WTC11 (cell line): ENCODE data around the gene GRK7. TPM values are rescaled to one million over a fixed set of nuclear protein-coding genes. Genes with fewer than 3 reads are reported as not detected.

Source experiments
- ATAC-seq: fragments of 200-7000 bp; cut with Tn5 transposase; 2 replicates; pipeline ENCODE4 v1.10.0; 2021; ENCODE audit warnings: mild to moderate bottlenecking, moderate library complexity
- CTCF ChIA-PET: fragments of 300-600 bp; sonication (Branson Sonifier 250); formaldehyde crosslinking; loops from one replicate; lab custom pipeline; 2021; ENCODE audit warnings: antibody characterized with exemption; lab: Charles Lee
- POLR2A ChIA-PET: fragments of 350-600 bp; sonication (Branson Sonifier 250); formaldehyde crosslinking; loops from one replicate; lab custom pipeline; 2021; ENCODE audit warnings: antibody characterized with exemption; lab: Charles Lee
- DNase-seq: peaks from one replicate; pipeline ENCODE4 v3.0.0; 2021; ENCODE audit warnings: low spot score
- H3K27ac Mint-ChIP-seq: 2 replicates; pipeline ENCODE4 v1.8.0; 2021; ENCODE audit warnings: mixed read lengths
- H3K27me3 Mint-ChIP-seq: 2 replicates; pipeline ENCODE4 v1.8.0; 2021; ENCODE audit warnings: low read depth, mild to moderate bottlenecking, moderate library complexity, mixed read lengths
- H3K36me3 Mint-ChIP-seq: 2 replicates; pipeline ENCODE4 v1.8.0; 2021; ENCODE audit warnings: mixed read lengths
- H3K4me1 Mint-ChIP-seq: 2 replicates; pipeline ENCODE4 v1.8.0; 2022; ENCODE audit warnings: mixed read lengths
- H3K4me3 Mint-ChIP-seq: 2 replicates; pipeline ENCODE4 v1.8.0; 2021; ENCODE audit warnings: mild to moderate bottlenecking, moderate library complexity, mixed read lengths
- H3K9me3 Mint-ChIP-seq: 2 replicates; pipeline ENCODE4 v1.8.0; 2021; ENCODE audit warnings: mixed read lengths
- AR ChIP-seq: fragments of 250-450 bp; sonication (Bioruptor Pico); IDR thresholded peaks from 2 replicates; pipeline ENCODE4 v1.9.0; 2021; ENCODE audit warnings: mild to moderate bottlenecking
- ATF1 ChIP-seq: sonication (generic); formaldehyde crosslinking; IDR thresholded peaks from 2 replicates; pipeline ENCODE4 v1.8.1; 2023; ENCODE audit warnings: mild to moderate bottlenecking, moderate library complexity, missing genetic modification reagents
- CDX4 ChIP-seq: fragments of 250-450 bp; sonication (Bioruptor Pico); IDR thresholded peaks from 2 replicates; pipeline ENCODE4 v1.9.0; 2021; ENCODE audit warnings: moderate library complexity, mild to moderate bottlenecking, inconsistent platforms, borderline replicate concordance
- ELF4 ChIP-seq: sonication (generic); formaldehyde crosslinking; IDR thresholded peaks from 2 replicates; pipeline ENCODE4 v1.8.1; 2022; ENCODE audit warnings: low read depth, mild to moderate bottlenecking, moderate library complexity, missing genetic modification reagents
- FOXJ3 ChIP-seq: sonication (generic); formaldehyde crosslinking; IDR thresholded peaks from 2 replicates; pipeline ENCODE4 v1.9.0; 2021; ENCODE audit warnings: missing genetic modification reagents, mild to moderate bottlenecking, borderline replicate concordance
- FOXK1 ChIP-seq: sonication (generic); formaldehyde crosslinking; IDR thresholded peaks from 2 replicates; pipeline ENCODE4 v1.8.0; 2022; ENCODE audit warnings: mild to moderate bottlenecking, moderate library complexity, missing genetic modification reagents
- FOXP1 ChIP-seq: sonication (generic); formaldehyde crosslinking; IDR thresholded peaks from 2 replicates; pipeline ENCODE4 v1.8.0; 2022; ENCODE audit warnings: missing genetic modification reagents, mild to moderate bottlenecking, moderate library complexity, borderline replicate concordance
- GABPB1 ChIP-seq: sonication (generic); formaldehyde crosslinking; IDR thresholded peaks from 2 replicates; pipeline ENCODE4 v1.8.1; 2023; ENCODE audit warnings: mild to moderate bottlenecking, missing genetic modification reagents
- IRF2 ChIP-seq: sonication (generic); formaldehyde crosslinking; IDR thresholded peaks from 2 replicates; pipeline ENCODE4 v1.8.0; 2022; ENCODE audit warnings: low read depth, missing genetic modification reagents, borderline replicate concordance
- NR3C1 ChIP-seq: sonication (generic); formaldehyde crosslinking; conservative IDR thresholded peaks from 2 replicates; pipeline ENCODE4 v1.8.1; 2023; ENCODE audit warnings: low read depth, mild to moderate bottlenecking, missing genetic modification reagents
- PREB ChIP-seq: sonication (generic); formaldehyde crosslinking; IDR thresholded peaks from 2 replicates; pipeline ENCODE4 v1.8.1; 2022; ENCODE audit warnings: mild to moderate bottlenecking, missing genetic modification reagents, moderate library complexity, borderline replicate concordance
- RELA ChIP-seq: sonication (generic); formaldehyde crosslinking; IDR thresholded peaks from 2 replicates; pipeline ENCODE4 v1.8.1; 2022; ENCODE audit warnings: missing genetic modification reagents, mild to moderate bottlenecking, borderline replicate concordance
- SMAD4 ChIP-seq: sonication (generic); formaldehyde crosslinking; IDR thresholded peaks from 2 replicates; pipeline ENCODE4 v1.8.0; 2022; ENCODE audit warnings: mild to moderate bottlenecking, missing genetic modification reagents
- STAT6 ChIP-seq: sonication (generic); formaldehyde crosslinking; conservative IDR thresholded peaks from 2 replicates; pipeline ENCODE4 v1.8.1; 2023; ENCODE audit warnings: mild to moderate bottlenecking, low read depth, missing genetic modification reagents, moderate library complexity
- USF1 ChIP-seq: sonication (generic); formaldehyde crosslinking; IDR thresholded peaks from 2 replicates; pipeline ENCODE4 v1.8.0; 2022; ENCODE audit warnings: mild to moderate bottlenecking, missing genetic modification reagents
- total RNA-seq: library from RNA; stranded (reverse); gene quantifications from 3 replicates; pipeline ENCODE4 v1.2.3, GENCODE V29; 2021
- TF ChIP-seq, protein P1 (sequence below): sonication (generic); formaldehyde crosslinking; IDR thresholded peaks from 2 replicates; pipeline ENCODE4 v1.8.1; 2022; ENCODE audit warnings: low read depth, mild to moderate bottlenecking, moderate library complexity, missing genetic modification reagents, borderline replicate concordance
- TF ChIP-seq, protein P2 (sequence below): fragments of 250-450 bp; sonication (Bioruptor Pico); IDR thresholded peaks from 2 replicates; pipeline ENCODE4 v1.9.0; 2021; ENCODE audit warnings: mild to moderate bottlenecking, borderline replicate concordance
- TF ChIP-seq, protein P3 (sequence below): sonication (generic); formaldehyde crosslinking; IDR thresholded peaks from 2 replicates; pipeline ENCODE4 v1.8.1; 2022; ENCODE audit warnings: mild to moderate bottlenecking, moderate library complexity, missing genetic modification reagents

Gene GRK7
- total RNA-seq, 1 experiment from 2014 or later: not detected

DNA sequence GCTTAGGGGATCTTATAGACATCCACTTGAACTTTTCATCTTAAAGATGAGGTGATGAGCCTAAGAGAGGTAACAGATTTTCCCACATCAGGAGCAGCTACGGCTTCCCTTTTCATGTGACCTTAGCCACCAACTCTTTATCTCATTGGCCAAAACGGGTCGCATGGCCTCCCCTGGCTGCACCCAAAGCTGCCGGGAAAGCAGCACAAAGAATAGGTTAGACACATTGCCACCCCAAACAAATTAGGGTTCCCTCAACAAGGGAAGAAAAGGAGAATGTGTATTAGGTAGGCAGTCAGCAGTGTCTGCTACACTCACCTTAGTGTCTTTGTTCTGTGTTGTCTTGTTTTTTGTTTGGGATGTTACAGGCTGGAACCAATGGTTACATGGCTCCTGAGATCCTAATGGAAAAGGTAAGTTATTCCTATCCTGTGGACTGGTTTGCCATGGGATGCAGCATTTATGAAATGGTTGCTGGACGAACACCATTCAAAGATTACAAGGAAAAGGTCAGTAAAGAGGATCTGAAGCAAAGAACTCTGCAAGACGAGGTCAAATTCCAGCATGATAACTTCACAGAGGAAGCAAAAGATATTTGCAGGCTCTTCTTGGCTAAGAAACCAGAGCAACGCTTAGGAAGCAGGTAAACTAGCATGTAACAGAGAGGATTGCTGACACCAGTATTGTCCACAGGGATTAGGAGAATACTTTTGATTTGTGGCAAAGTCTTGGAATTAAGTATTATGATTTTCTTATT, 44.2 kb downstream of the GRK7 start (continued):
- TF ChIP-seq STAT6 (no peak), AR (CRISPR knock-in tag) (no peak), ELF4 (CRISPR knock-in tag) (no peak), GABPB1 (CRISPR knock-in tag) (no peak)

DNA sequence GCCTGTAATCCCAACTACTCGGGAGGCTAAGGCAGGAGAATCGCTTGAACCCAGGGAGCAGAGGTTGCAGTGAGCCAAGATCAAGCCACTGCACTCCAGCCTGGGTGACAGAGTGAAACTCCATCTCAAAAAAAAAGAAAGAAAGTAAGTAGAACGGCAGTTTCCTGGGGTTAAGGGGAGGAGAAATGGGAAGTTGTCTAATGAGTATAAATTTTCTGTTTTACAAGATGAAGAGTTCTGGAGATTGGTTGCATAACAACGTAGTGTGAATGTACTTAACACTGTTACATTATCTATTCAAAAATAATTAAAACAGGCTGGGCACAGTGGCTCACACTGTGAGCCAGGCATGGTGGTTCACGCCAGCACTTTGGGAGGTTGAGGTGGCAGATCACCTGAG, 45.4 kb downstream of the GRK7 start:
- Mint-ChIP-seq H3K9me3 (no peaks in the 10 kb centered on the region), H3K27me3 (no peaks in the 10 kb centered on the region)
- CTCF ChIA-PET: no interaction called here

More for the DNA sequence above, 45.4 kb downstream of the GRK7 start:
- H3K4me1 Mint-ChIP-seq: no peaks in the 10 kb centered on the region
- ATAC-seq (no peak), DNase-seq (no peak)
- no peak overlapping the region for H3K27ac Mint-ChIP-seq
- no peak overlapping the region for H3K4me3 Mint-ChIP-seq
- TF ChIP-seq, protein P1, sequence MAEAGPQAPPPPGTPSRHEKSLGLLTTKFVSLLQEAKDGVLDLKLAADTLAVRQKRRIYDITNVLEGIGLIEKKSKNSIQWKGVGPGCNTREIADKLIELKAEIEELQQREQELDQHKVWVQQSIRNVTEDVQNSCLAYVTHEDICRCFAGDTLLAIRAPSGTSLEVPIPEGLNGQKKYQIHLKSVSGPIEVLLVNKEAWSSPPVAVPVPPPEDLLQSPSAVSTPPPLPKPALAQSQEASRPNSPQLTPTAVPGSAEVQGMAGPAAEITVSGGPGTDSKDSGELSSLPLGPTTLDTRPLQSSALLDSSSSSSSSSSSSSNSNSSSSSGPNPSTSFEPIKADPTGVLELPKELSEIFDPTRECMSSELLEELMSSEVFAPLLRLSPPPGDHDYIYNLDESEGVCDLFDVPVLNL (CRISPR knock-in tag): no peak
- TF ChIP-seq SMAD4 (CRISPR knock-in tag): no peak
- no peak for TF ChIP-seq NR3C1 (CRISPR knock-in tag)
- TF ChIP-seq ATF1 (CRISPR knock-in tag): no peak
- no peak for TF ChIP-seq IRF2
- no peak for TF ChIP-seq CDX4 (CRISPR knock-in tag)
- no peak for TF ChIP-seq USF1 (CRISPR knock-in tag)
- no peak for TF ChIP-seq FOXK1 (CRISPR knock-in tag)
- no peak for TF ChIP-seq FOXJ3 (CRISPR knock-in tag)
- TF ChIP-seq RELA (CRISPR knock-in tag): no peak
- TF ChIP-seq PREB: no peak
- no peak for TF ChIP-seq FOXP1 (CRISPR knock-in tag)
- TF ChIP-seq, protein P2, sequence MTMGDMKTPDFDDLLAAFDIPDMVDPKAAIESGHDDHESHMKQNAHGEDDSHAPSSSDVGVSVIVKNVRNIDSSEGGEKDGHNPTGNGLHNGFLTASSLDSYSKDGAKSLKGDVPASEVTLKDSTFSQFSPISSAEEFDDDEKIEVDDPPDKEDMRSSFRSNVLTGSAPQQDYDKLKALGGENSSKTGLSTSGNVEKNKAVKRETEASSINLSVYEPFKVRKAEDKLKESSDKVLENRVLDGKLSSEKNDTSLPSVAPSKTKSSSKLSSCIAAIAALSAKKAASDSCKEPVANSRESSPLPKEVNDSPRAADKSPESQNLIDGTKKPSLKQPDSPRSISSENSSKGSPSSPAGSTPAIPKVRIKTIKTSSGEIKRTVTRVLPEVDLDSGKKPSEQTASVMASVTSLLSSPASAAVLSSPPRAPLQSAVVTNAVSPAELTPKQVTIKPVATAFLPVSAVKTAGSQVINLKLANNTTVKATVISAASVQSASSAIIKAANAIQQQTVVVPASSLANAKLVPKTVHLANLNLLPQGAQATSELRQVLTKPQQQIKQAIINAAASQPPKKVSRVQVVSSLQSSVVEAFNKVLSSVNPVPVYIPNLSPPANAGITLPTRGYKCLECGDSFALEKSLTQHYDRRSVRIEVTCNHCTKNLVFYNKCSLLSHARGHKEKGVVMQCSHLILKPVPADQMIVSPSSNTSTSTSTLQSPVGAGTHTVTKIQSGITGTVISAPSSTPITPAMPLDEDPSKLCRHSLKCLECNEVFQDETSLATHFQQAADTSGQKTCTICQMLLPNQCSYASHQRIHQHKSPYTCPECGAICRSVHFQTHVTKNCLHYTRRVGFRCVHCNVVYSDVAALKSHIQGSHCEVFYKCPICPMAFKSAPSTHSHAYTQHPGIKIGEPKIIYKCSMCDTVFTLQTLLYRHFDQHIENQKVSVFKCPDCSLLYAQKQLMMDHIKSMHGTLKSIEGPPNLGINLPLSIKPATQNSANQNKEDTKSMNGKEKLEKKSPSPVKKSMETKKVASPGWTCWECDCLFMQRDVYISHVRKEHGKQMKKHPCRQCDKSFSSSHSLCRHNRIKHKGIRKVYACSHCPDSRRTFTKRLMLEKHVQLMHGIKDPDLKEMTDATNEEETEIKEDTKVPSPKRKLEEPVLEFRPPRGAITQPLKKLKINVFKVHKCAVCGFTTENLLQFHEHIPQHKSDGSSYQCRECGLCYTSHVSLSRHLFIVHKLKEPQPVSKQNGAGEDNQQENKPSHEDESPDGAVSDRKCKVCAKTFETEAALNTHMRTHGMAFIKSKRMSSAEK (CRISPR knock-in tag): no peak
- TF ChIP-seq, protein P3, sequence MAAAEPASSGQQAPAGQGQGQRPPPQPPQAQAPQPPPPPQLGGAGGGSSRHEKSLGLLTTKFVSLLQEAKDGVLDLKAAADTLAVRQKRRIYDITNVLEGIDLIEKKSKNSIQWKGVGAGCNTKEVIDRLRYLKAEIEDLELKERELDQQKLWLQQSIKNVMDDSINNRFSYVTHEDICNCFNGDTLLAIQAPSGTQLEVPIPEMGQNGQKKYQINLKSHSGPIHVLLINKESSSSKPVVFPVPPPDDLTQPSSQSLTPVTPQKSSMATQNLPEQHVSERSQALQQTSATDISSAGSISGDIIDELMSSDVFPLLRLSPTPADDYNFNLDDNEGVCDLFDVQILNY (CRISPR knock-in tag): no peak
- no peaks in the 10 kb centered on the region for H3K36me3 Mint-ChIP-seq
- POLR2A ChIA-PET: no interaction called here
